Superior temporal gyrus (tissue), 1 donor: ENCODE measurements around the gene CELF2.

ENCODE experiments used
- DNase-seq: peaks from one replicate; pipeline ENCODE4 v3.0.0-alpha.2; 2016; ENCODE audit errors: extremely low spot score

CELF2 gene

DNA sequence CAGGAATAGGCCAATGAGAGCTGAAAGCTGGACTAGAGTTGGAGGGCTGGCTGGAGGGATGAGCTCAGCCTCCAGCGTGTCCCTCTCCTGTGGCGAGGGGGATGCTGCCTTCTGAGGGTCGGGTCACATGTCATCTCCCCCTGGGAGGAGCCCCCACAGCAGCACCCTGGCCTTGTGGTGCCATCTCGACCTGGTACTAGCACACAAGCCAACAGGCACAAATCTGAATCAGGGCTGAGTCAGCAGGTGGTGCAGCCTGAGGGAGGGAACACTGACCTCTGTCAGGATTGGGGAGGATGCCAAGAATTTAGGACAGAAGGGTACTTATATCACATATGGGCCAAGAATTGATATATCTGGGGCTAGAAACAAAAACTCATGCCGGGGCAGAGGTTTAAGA, 280.4 kb downstream of the CELF2 start:
- DNase-seq = no peak

DNA sequence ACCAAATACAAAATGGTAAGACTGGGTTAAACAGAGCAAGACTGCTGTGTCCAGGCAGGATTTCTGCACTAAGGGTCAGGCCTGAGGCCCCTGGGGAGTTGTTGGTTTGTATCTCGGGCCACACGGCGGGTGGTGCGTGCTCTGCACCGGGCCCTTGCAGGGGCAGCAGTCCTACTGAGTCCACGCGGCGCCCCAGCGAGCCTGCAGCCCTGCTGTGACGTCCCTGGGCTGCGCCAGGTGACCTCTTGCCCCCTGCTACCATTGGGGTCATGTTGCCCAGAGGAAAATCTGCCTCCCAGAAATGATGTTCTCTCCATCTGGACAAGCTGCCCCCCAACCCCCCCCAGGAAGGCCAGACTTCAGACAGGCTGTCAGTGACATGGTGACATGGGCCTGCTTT, 281.5 kb downstream of the CELF2 start:
- no peak for DNase-seq

DNA sequence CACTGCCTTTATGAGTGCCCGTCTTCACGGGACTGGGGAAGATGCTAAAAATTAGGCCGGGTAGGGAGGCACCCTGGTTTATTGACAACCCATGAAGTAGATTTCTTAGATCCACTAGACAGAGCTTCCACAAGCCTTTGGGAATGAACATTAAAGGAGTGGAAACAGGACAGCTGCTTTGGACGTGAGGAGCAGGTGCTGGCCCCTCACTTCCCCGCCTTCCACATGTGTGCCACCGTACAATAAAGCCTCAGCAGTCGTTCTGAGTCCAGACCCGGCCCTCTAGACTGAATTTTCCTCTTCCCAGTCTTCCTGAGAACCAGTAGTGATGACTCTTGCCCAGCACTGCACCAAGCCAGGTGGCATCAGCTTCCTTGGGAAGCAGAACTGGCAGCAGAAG, 282.4 kb downstream of the CELF2 start:
- no peak for DNase-seq

DNA sequence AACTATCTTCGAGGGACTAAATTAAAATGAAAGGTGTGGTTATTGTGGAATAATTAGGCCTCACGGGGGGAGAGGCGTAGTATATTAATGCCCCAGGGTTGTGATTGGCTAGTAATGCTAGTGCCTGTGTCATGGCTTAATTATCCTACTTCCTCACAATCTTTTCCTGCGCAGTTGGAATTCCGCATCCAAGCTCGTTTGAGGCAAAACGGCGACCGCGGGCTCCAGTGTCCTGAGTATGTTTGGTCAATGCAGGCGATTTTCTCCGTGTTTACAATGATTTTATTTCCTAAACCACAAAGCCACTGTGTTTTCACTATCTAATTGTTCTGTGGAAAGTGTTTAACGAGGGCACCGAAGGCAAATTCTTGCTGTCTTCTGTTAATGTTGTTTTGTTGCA, 282.9 kb downstream of the CELF2 start:
- DNase-seq = no peak

DNA sequence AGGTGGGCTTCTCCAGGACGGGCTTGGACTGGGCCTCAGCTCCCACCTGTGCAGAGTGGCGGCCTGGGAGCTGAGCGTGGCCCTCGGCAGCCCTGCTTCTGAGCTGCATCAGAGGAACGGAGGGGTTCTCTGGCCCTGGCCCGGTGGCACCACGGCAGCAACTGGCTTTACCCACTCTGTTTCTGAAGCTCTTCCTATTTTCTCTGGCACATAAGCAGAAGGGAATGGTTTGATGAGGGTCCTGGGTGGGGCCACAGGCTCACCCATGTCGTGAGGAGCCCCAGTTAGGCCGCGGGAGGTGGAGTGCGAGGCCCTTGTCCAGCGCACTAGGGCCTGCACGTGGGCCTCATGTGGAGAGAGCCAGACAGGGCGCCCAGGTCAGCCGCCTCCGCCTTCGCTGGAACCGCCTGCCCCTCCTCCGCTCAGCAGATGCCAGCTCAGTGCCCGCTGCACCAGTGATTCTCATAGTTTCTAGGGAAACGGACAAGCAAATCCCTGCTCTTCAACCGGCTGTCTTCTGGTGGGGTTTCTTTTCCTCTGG, 284.0 kb downstream of the CELF2 start:
- peak; percentile 31 for DNase-seq

DNA sequence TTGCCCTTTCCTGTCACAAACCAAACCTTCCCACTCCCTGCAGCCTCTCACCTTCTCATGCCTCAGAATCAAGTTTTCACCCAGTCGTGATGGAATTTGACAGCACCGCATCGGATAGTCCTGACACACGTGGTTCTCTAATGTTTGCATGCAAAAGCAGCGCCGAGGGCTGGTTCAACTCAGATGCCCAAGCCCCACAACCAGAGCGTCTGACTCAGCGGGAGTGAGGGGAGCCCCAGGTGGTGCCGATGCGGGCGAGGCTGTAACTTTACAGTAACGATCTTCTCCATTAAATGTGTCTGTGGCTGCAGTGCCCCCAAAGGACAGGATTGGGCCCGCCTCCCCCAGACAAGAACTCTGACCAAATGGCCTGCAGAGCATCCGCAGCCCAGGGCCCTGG, 284.5 kb downstream of the CELF2 start:
- DNase-seq = no peak

DNA sequence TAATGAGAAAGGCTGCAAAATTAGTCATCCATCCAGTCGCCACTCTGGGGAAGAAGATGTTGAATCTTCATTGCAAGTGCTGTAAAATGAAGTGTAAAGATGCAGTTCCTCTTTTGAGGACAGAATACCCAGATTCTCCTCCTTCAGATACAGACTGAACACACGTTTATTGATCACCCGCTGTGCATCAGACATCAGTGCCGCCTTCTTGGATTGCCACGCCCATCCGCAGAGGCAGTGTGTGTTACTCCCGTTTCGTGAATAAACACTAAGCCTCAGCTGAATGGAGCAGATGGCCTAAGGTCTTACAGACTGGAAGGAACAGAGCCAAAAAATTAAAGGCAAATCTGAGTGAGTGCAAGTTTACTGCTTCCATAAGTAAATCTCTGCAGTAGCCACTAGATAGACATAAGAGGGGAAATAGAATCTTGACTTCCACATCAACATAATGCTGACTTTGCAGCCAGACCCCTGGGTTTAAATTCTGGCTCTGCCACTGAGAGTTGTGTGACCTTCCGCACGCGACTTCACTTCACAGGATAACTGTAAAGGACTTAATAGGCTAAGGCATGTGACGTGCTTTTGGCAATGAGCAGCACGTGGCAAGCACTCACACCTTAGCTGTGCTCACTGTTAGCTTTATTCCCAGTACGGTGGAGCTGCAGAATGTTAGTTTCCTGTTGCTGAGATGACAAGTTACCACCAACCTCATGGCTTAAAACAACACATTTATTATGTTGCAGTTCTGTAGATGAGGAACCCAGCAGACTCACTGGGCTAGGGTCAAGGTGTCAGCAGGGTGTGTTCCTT, 285.9 kb downstream of the CELF2 start:
- DNase-seq = peak; percentile 12

DNA sequence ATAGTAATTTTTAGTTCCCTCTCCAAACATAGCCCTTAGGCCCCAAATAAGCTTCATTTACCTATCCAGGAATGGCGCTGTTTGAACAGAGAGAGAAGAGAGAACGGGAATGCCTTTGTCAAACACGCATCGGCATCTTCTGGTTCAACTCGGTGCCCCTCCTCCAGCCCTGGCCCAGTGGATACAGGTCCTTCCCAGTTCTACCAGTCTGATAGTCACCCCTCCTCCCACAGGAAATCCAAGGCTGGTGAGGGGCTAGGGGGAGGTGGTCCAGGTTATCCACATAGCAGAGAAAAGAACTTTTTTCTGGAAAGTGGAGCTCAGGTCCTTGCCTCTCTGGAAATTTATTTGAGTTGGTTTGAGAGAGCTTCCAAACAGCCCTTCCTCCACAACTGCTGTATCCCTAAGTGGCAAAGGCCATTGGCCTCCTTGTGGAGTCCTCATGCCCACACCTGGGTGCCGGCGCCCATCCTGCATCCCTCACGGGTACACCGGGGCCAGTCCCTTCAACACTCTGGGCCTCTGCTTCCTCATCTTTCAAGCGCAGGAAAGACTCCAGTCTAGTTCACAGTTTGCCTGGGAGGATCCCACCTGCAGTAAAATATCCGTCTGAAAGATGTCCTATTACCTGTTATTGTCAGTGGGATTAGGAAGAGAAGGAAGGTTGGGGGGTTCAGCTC, 287.4 kb downstream of the CELF2 start:
- DNase-seq = no peak

DNA sequence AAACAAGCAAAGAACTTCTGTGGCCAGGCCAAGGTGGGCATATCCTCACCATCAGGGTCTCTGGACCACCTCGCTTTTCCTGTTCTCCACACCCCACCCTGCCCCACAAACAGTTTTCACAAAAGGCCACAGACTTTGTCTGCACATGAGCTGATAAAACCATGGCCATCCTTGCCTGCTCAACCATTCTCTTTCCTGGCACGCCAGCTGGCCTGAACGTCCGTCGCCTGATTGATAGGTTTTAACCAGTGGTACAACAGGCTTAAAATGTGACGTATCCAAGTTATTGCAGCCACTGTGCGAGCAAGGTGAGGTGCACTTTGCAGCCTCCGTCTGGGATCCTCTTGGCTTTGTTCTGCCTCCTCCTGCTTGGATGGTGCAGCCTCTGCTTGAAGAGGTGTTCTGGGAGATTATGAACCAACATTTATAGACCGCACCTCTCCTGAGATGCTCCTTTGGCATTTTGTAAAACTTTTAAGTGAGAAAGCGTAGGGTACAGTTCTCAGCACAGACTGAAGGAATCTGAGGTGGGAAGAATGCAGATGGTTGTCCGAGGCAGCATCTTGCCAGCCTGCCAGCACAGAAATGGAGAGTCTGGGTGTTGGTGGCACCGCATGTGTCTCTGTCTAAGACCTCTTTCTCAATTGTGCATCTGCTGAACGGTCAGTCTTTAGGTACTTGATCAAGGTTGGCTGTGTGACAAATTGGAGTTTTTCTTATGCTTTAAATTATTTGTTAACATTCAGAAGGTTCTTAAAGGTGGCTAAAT, 288.3 kb downstream of the CELF2 start:
- DNase-seq = no peak

DNA sequence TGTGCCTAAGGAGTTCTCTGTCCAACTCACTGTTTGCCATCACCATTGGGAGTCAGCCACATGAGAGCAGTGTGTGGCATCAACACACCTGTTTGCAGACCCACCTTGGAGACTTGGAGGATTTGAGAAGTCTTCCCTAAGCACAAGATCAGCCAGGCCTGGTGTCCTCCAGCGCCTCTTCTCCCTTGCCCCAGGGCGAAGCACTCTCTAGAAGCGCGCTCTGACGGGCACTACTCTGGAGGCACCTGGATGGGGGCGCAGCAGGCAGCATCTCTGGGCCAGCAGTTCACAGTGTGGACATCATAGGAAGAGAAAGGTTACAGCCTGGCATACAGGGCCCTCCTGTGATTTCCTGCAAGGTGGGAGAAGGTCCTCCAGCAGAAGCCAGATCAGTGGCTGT, 289.3 kb downstream of the CELF2 start:
- no peak for DNase-seq

DNA sequence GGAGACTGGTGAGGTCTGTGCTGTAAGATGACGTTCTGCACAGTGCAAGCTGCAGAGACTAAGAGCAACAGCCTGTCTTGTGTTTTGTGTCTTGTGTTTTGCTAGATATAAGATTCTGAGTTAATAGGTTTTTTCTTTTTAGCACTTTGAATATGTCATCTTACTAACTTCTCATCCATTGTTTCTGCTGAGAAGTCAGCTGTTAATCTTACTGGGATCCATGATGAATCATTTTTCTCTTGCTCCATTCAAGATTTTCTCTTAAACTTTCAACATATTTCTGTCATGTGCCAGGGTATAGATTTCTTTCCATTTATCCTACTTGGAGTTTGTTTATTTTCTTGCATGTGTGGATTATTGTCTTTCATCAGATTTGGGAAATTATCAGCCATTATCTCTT, 290.3 kb downstream of the CELF2 start:
- no peak for DNase-seq

DNA sequence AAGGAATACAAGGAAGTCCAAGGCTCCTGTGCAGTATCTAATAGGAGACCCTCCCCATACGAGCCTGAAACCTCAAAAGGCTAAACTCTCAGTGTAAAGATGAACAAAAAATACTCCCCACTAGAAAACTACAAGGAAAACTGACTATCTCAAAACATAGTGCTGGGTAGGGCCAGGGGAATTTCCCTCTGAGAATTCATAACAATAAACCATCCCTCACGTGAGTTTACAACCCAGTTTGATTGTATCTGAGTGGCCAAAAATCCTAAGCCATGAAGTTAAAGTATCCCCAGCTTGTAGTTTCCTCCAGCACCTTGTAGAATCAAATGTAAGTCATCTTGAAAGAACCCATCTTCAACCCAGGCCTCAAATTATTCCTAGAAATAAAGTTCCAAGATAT, 293.4 kb downstream of the CELF2 start:
- no peak for DNase-seq

DNA sequence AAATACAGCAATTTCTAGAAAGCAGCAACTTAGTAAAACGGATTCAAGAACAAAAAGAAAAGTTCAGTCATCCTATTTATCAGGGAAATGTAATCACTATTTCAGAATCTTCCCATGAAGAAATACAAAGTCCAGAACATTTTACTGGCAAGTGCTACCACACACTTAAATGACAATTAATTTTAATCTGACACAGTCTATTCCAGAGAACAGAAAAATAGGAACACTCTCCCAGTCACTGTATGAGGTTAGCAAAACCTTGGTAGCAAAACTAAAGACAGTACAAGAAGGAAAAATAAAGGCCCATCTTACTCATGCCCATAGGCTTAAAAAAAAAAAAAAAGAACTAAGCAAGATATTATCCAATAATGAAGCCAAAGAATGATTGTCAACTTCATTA, 295.8 kb downstream of the CELF2 start:
- DNase-seq = no peak

DNA sequence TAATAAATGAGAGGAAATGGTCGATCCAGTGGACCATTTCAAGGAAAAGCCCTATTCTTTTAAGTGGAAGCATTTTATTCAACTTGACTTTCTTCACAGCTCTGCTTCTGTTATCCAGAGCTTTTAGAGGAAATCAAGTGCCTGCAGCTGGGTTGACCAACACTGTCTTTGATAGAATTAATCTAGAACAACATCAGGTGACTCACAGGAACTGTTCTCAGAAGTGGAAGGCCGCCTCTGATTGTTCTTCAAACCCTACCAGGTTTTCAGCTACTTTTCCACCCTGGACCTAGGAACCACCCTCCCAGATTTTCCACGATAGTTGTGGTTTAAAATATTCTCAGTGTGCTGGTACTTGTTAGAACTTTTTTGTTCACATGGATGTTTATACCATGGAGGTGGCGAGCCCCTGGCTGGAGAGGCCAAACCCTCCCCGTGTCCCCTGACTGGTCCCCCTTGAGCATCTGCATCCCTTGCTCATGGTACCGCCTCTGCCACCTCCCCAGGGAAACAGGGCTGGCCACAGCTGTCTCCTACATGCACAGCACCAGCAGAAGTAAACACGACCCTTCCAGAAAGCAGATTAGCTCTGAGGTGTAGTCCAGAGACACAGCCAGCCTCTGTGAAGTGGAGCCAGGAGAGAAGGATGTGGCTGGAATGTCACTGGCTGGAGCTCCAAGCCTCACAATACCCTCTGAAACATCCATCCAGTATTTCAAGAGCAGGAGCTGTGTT, 300.4 kb downstream of the CELF2 start:
- DNase-seq = peak; percentile 6

DNA sequence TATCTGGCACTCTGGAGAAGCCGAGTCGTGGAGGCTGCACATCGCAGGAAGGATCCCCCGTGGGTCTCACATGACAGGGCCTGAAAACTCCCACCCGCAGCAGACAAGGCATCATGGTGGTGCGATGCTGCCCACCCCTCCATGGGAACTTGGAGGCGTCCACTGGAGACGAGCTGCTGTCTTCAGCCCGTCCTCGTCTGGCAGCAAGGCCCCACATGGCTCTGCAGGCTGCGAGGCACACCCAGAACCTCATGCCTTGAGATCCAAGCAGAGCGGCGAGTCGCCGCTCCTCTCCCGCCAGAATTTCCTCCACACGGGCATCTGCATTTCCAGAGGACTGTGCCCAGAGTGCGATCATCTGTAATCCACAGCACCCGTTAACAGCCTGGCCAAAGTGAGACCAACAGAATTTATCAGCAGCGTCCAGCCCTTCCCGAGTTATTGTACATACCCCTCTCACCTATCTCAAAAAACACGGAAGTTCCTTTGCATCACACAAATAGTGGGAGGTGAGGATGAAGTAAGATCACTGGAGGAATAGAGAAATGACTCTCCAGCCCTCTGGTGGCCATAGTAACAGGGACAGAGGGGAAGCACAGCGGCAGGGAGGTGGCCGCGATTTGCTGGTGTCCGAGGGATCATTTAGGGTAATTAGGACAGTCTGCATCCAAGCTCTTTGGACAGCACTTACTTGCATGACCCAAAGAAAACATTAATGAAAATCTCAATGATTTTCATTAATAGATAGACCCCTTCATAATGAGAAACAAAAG, 301.3 kb downstream of the CELF2 start:
- peak; percentile 9 for DNase-seq

DNA sequence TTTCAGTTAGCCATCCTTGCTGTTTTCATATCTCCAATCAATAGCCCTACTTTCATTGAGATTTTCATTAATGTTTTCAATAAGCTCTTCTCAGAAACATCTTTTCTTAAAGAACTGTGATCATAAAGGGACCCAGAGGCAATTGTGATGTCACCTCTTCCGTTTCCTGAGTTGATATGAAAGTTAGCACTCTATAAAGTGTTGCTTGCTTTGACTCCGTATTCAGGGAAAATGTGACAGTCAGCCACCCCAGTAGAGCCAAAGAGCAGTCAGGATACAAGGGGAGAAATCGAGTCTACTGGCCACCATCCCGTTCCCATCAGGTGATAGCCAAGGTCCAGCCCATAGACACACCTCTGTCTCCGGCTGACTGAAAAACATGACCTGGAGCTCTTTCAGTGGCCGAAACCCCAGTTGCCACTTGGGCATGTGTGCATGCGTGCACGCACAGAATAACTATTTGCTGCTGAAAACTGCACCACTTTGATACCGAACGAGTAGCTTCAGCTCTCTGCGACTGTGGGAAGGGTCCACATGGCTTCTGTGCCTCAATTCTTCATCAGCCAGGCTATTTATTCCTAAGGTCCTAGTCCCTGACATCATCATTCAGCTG, 302.4 kb downstream of the CELF2 start:
- peak; percentile 7 for DNase-seq

DNA sequence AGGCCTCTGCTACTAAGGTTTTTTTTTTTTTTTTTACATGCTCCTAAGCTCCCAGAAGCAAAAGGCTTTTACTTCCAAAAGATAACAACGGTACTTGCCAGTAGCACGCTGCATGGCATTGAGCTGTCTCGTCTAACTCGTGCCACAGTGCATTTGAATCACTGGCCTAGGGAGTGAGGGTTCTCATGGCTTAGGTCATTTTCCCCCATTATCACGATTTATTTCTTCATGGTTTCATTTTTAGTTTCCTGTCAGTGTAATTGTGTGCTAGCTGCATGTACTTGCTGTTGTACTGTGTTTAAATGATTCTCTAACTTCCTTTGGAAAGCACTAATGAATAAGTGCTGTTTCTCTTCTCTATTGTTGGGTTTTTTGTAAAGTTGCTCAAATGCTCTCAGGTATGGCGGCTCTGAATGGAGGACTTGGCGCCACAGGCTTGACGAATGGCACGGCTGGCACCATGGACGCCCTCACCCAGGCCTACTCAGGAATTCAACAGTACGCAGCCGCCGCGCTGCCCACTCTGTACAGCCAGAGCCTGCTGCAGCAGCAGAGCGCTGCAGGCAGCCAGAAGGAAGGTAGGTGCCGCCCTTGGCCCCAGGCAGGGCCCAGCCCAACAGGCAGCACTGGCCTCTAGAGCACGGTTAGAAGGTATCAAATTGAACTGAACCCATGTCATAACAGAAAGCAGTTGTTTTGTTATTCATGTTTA, 303.3 kb downstream of the CELF2 start:
- DNase-seq = peak; percentile 13

DNA sequence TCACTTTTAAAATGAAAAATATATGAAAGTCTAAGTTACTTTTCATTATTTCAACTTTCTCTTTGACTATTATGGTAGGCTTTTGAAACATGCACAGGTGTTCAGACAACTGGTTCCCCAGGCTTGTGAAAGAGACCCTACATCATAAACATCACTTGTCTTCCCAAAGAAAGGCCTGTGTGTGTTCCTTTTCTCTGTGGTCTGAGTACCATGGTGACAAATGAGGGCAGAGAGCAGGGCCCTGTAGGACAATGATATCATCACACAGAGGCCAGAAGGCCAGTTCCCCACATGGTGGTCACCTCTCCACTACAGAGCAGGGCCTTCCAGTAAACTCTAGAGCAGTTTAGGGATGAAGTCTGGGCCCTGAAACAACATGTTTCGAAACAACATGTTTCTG, 305.0 kb downstream of the CELF2 start:
- DNase-seq = no peak

DNA sequence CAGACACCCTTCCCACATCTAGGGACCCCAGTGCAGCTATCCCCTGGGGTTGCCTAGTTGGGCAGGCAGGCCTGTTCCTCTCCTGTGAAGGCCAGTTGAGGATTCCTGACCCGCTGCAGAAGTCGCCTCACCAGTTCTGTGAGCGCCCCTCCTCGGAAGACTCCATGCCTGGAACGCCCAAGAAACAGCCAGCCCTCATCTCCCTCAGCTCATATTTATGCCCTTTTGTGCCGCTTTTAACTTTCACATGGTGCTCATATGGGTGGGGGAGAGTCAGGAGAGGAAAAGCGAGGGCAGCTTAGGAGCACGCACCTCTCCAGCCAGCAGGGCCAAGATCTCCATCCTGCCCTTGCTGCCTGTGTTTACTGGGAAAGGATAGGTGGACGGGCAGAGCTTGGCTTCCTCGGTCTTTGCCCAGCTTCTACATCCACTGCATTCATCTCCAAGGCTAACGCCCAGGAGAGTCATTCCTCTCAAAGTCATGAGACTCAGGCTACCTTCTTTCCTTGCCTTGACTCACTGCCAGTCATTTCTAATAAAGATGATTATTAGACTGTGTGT, 307.2 kb downstream of the CELF2 start:
- no peak for DNase-seq

DNA sequence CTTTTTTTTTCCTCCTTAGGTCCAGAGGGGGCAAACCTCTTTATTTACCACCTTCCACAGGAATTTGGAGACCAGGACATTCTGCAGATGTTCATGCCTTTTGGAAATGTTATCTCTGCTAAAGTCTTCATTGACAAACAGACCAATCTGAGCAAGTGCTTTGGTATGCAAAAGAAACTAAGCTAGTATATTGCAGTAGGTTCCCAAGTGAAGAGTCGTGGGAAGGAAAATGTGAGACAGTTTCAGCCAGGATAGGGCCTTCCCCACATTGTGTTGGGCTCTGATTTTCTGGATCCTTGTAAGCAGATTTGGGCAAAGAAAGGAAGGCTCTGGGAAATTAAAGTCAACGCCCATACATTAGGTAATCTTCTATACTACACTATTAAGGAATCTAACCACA, 308.1 kb downstream of the CELF2 start:
- DNase-seq = no peak
